HUES48 (cell line): ENCODE data around the gene CNTNAP2.

Experiments used
- H3K27ac ChIP-seq: one replicate; pipeline ENCODE4 v1.7.0; 2013; ENCODE audit warnings: low read depth, low read length, inconsistent platforms
- H3K27me3 ChIP-seq: 2 replicates; pipeline ENCODE4 v1.6.1; 2013; ENCODE audit warnings: mild to moderate bottlenecking, low read length; ENCODE audit not compliant: control insufficient read depth, insufficient read depth
- H3K36me3 ChIP-seq: 2 replicates; pipeline ENCODE4 v1.6.1; 2013; ENCODE audit warnings: low read length; ENCODE audit not compliant: control insufficient read depth, insufficient read depth
- H3K4me1 ChIP-seq: 2 replicates; pipeline ENCODE4 v1.6.1; 2013; ENCODE audit warnings: mild to moderate bottlenecking, low read length; ENCODE audit not compliant: control insufficient read depth, insufficient read depth
- H3K4me3 ChIP-seq: 2 replicates; pipeline ENCODE4 v1.5.1; 2013; ENCODE audit warnings: mild to moderate bottlenecking, low read depth, low read length
- H3K9ac ChIP-seq: 2 replicates; pipeline ENCODE4 v1.6.1; 2013; ENCODE audit warnings: mild to moderate bottlenecking, low read depth, low read length, moderate library complexity
- H3K9me3 ChIP-seq: 2 replicates; pipeline ENCODE4 v1.6.1; 2013; ENCODE audit warnings: low read length; ENCODE audit not compliant: control insufficient read depth, insufficient read depth

The CNTNAP2 gene

GRCh38 chr7:146966274-146966673 is 849.7 kb downstream of the CNTNAP2 start:
- no peak overlapping the region for H3K4me3 ChIP-seq
- H3K9ac ChIP-seq = no peak overlapping the region
- H3K27ac ChIP-seq = no peak overlapping the region
- peaks cover under 1% of the 10 kb centered on the region; the same call in 1 of the 2 replicates for H3K4me1 ChIP-seq
- H3K27me3 ChIP-seq = no peaks in the 10 kb centered on the region
- no peaks in the 10 kb centered on the region for H3K36me3 ChIP-seq
- no peaks in the 10 kb centered on the region for H3K9me3 ChIP-seq

- Histone ChIP-seq H3K9me3 (no peaks in the 10 kb centered on the region), H3K27me3 (no peaks in the 10 kb centered on the region), H3K4me1 (no peaks in the 10 kb centered on the region), H3K36me3 (no peaks in the 10 kb centered on the region), H3K4me3 (no peak overlapping the region), H3K27ac (no peak overlapping the region), H3K9ac (no peak overlapping the region)
These were observed 865.9 kb downstream of the CNTNAP2 start for GRCh38 chr7:146982482-146982881.

- Histone ChIP-seq H3K27me3 (no peaks in the 10 kb centered on the region), H3K9me3 (no peaks in the 10 kb centered on the region), H3K27ac (no peak overlapping the region), H3K36me3 (no peaks in the 10 kb centered on the region), H3K4me3 (no peak overlapping the region), H3K9ac (no peak overlapping the region), H3K4me1 (no peaks in the 10 kb centered on the region)
These were observed 875.0 kb downstream of the CNTNAP2 start for GRCh38 chr7:146991596-146991995.

GRCh38 chr7:146993764-146994163 is 877.2 kb downstream of the CNTNAP2 start:
- no peak overlapping the region for H3K4me3 ChIP-seq
- no peaks in the 10 kb centered on the region for H3K36me3 ChIP-seq
- H3K9ac ChIP-seq = no peak overlapping the region
- H3K27ac ChIP-seq = no peak overlapping the region
- H3K27me3 ChIP-seq = no peaks in the 10 kb centered on the region
- no peaks in the 10 kb centered on the region for H3K4me1 ChIP-seq
- no peaks in the 10 kb centered on the region for H3K9me3 ChIP-seq

GRCh38 chr7:147008530-147008929 is 891.9 kb downstream of the CNTNAP2 start:
- Histone ChIP-seq H3K27me3 (no peaks in the 10 kb centered on the region), H3K27ac (no peak overlapping the region)

GRCh38 chr7:147012666-147013065 is 896.1 kb downstream of the CNTNAP2 start:
- H3K36me3 ChIP-seq = no peaks in the 10 kb centered on the region
- H3K9ac ChIP-seq = no peak overlapping the region
- H3K27ac ChIP-seq = no peak overlapping the region
- no peaks in the 10 kb centered on the region for H3K27me3 ChIP-seq
- H3K4me1 ChIP-seq = no peaks in the 10 kb centered on the region
- no peak overlapping the region for H3K4me3 ChIP-seq
- no peaks in the 10 kb centered on the region for H3K9me3 ChIP-seq

More at GRCh38 chr7:147008530-147008929, 891.9 kb downstream of the CNTNAP2 start:
- H3K36me3 ChIP-seq = no peaks in the 10 kb centered on the region
- H3K9me3 ChIP-seq = no peaks in the 10 kb centered on the region
- no peak overlapping the region for H3K4me3 ChIP-seq
- H3K4me1 ChIP-seq = no peaks in the 10 kb centered on the region
- no peak overlapping the region for H3K9ac ChIP-seq

GRCh38 chr7:147013825-147014224 is 897.2 kb downstream of the CNTNAP2 start:
- Histone ChIP-seq H3K4me3 (no peak overlapping the region), H3K9me3 (no peaks in the 10 kb centered on the region), H3K9ac (no peak overlapping the region), H3K27me3 (no peaks in the 10 kb centered on the region), H3K4me1 (no peaks in the 10 kb centered on the region), H3K27ac (no peak overlapping the region), H3K36me3 (no peaks in the 10 kb centered on the region)

GRCh38 chr7:147014286-147014955 is 897.8 kb downstream of the CNTNAP2 start:
- H3K27ac ChIP-seq = no peak overlapping the region

GRCh38 chr7:147015999-147016398 is 899.4 kb downstream of the CNTNAP2 start:
- H3K27ac ChIP-seq = no peak overlapping the region
- no peaks in the 10 kb centered on the region for H3K27me3 ChIP-seq
- no peaks in the 10 kb centered on the region for H3K9me3 ChIP-seq
- no peaks in the 10 kb centered on the region for H3K4me1 ChIP-seq
- no peaks in the 10 kb centered on the region for H3K36me3 ChIP-seq
- no peak overlapping the region for H3K4me3 ChIP-seq
- H3K9ac ChIP-seq = no peak overlapping the region

More at GRCh38 chr7:147014286-147014955, 897.8 kb downstream of the CNTNAP2 start:
- H3K36me3 ChIP-seq = no peaks in the 10 kb centered on the region
- no peak overlapping the region for H3K9ac ChIP-seq
- H3K27me3 ChIP-seq = no peaks in the 10 kb centered on the region
- H3K4me3 ChIP-seq = no peak overlapping the region
- H3K4me1 ChIP-seq = no peaks in the 10 kb centered on the region
- no peaks in the 10 kb centered on the region for H3K9me3 ChIP-seq

- Histone ChIP-seq H3K4me1 (no peaks in the 10 kb centered on the region), H3K27me3 (no peaks in the 10 kb centered on the region), H3K27ac (no peak overlapping the region), H3K36me3 (no peaks in the 10 kb centered on the region), H3K9me3 (no peaks in the 10 kb centered on the region), H3K4me3 (no peak overlapping the region), H3K9ac (no peak overlapping the region)
These were observed 905.5 kb downstream of the CNTNAP2 start for GRCh38 chr7:147022056-147022455.

GRCh38 chr7:147023440-147023839 is 906.8 kb downstream of the CNTNAP2 start:
- H3K9ac ChIP-seq = no peak overlapping the region
- no peaks in the 10 kb centered on the region for H3K9me3 ChIP-seq
- H3K27ac ChIP-seq = no peak overlapping the region
- no peaks in the 10 kb centered on the region for H3K36me3 ChIP-seq
- H3K4me3 ChIP-seq = no peak overlapping the region
- no peaks in the 10 kb centered on the region for H3K4me1 ChIP-seq
- H3K27me3 ChIP-seq = no peaks in the 10 kb centered on the region
